Activated naive CD4-positive, alpha-beta T cell (primary cell): Measurements from ENCODE around the gene CD244.

ENCODE experiments used
- DNase-seq, 4 experiments: peaks; one replicate each; lab custom pipeline; 2025; lab: John Stamatoyannopoulos, UW

CD244 gene

GRCh38 chr1:160781914-160782689 lies 80.6 kb downstream of the CD244 start:
- no peak for DNase-seq

- DNase-seq: no peak
Observed at GRCh38 chr1:160781186-160781766, 81.4 kb downstream of the CD244 start.

- DNase-seq: no peak
Observed at GRCh38 chr1:160780398-160780755, 82.3 kb downstream of the CD244 start.
